GM18502 (cell line): ENCODE data around the gene CWH43.
"Not testable (repeated sequence)": the region's sequence is repeated elsewhere in the genome, so short reads cannot be mapped to it uniquely, and the experiment has no call there.

Experiments
- ATAC-seq: cut with Tn5 transposase; IDR thresholded peaks from one replicate; pipeline ENCODE4 v1.9.1; 2021; ENCODE audit warnings: mild to moderate bottlenecking; ENCODE audit not compliant: unreplicated experiment, poor library complexity

The CWH43 gene

DNA sequence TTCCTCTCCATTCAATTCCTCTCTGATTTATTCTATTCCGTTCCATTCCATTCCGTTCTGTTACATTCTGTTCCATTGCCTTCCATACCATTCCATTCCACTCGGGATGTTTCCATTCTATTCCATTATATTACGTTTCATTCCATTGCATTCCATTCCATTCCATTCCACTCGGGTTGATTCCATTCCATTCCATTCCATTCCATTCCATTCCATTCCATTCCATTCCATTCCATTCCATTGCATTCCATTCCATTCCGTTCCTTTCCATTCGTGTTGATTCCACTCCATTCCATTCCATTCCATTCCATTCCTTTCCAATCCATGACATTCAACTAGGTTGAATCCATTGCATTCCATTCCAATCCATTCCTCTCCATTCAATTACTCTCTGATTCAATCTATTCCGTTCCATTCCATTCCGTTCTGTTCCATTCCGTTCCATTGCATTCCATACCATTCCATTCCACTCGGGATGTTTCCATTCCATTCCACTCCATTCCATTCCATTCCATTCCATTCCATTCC is 106.6 kb downstream of the CWH43 start:
- peak; percentile 63 for ATAC-seq

DNA sequence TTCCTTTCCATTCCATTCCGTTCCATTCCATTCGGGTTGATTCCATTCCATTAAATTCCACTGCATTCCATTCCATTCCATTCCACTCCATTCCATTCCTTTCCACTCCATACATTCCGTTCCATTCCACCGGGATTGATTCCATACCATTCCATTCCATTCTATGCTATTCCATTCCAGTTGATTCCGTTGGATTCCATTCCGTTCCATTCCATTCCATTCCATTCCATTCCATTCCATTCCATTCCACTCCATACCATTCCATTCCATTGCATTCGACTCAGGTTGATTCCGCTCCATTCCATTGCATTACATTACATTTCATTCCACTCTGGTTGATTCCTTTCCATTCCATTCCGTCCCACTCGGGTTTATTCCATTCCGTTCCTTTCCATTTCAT is 110.1 kb downstream of the CWH43 start:
- ATAC-seq: not testable (repeated sequence)

DNA sequence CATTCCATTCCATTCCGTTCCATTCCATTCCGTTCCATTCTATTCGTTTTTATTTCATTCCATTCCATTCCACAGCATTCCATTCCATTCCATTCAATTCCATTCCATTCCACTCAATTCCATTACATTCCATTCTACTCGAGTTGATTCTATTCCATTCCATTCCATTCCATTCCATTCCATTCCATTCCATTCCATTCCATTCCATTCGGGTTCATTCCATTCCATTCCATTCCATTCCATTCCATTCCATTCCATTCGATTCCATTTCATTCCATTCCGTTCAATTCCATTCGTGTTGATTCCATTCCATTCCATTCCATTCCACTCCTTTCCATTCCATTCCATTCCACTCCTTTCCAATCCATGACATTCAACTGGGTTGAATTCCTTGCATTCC is 110.6 kb downstream of the CWH43 start:
- peak; percentile 42 for ATAC-seq

DNA sequence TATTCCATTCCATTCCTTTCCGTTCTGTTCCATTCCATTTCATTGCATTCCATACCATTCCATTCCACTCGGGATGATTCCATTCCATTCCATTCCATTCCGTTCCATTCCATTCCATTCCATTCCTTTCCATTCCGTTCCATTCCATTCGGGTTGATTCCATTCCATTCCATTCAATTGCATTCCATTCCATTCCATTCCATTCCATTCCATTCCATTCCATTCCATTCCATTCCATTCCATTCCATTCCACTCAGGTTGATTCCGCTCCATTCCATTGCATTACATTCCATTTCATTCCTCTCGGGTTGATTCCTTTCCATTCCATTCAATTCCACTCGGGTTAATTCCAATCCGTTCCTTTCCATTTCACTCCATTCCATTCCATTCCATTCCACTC is 111.0 kb downstream of the CWH43 start:
- peak; percentile 31 for ATAC-seq

DNA sequence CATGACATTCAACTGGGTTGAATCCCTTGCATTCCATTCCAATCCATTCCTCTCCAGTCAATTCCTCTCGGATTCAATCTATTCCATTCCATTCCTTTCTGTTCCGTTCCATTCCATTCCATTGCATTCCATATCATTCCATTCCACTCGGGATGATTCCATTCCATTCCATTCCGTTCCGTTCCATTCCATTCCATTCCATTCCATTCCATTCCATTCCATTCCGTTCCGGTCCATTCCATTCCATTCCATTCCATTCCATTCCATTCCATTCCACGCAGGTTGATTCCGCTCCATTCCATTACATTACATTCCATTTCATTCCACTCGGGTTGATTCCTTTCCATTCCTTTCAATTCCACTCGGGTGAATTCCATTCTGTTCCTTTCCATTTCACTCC is 111.4 kb downstream of the CWH43 start:
- ATAC-seq: not testable (repeated sequence)

- ATAC-seq: peak; percentile 18
These were observed 112.1 kb downstream of the CWH43 start for GRCh38 chr4:49098034-49098759.

DNA sequence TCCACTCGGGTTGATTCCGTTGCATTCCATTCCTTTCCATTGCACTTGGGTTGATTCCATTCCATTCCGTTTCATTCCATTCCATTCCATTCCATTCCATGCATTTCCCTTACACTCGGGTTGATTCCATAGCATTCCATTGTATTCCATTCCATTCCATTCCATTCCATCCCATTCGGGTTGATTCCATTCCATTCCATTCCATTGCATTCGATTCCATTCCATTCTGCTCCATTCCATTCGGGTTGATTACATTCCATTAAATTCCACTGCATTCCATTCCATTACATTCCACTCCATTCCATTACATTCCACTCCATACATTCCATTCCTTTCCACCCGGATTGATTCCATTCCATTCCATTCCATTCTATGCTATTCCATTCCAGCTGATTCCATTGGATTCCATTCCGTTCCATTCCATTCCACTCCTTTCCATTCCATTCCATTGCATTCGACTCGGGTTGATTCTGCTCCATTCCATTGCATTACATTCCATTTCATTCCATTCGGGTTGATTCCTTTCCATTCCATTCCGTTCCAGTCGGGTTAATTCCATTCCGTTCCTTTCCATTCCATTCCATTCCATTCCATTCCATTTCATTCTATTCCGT is 113.9 kb downstream of the CWH43 start:
- ATAC-seq: not testable (repeated sequence)

DNA sequence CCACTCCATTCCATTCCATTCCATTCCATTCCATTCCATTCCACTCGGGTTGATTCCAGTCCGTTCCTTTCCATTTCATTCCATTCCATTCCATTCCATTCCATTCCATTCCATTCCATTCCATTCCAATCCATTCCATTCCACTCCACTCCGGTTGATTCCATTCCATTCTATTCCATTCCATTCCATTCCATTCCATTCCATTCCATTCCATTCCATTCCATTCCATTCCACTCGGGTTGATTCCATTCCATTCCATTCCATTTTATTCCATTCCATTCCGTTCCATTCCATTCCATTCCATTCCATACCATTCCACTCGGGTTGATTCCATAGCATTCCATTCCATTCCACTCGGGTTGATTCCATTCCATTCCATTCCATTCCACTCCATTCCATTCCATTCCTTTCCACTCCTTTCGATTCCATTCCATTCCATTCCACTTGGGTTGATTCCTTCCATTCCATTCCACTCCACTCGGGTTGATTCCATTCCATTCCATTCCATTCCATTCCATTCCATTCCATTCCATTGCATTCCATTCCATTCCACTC is 116.3 kb downstream of the CWH43 start:
- peak; percentile 39 for ATAC-seq

DNA sequence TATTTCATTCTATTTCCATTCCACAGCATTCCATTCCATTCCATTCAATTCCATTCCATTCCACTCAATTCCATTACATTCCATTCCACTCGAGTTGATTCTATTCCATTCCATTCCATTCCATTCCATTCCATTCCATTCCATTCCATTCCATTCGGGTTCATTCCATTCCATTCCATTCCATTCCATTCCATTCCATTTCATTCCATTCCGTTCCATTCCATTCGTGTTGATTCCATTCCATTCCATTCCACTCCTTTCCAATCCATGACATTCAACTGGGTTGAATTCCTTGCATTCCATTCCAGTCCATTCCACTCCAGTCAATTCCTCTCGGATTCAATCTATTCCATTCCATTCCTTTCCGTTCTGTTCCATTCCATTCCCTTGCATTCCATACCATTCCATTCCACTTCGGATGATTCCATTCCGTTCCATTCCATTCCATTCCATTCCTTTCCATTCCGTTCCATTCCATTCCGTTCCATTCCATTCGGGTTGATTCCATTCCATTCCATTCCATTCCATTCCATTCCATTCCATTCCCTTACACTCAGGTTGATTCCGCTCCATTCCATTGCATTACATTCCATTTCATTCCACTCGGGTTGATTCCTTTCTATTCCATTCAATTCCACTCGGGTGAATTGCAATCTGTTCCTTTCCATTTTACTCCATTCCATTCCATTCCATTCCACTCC is 117.5 kb downstream of the CWH43 start:
- peak; percentile 26 for ATAC-seq

DNA sequence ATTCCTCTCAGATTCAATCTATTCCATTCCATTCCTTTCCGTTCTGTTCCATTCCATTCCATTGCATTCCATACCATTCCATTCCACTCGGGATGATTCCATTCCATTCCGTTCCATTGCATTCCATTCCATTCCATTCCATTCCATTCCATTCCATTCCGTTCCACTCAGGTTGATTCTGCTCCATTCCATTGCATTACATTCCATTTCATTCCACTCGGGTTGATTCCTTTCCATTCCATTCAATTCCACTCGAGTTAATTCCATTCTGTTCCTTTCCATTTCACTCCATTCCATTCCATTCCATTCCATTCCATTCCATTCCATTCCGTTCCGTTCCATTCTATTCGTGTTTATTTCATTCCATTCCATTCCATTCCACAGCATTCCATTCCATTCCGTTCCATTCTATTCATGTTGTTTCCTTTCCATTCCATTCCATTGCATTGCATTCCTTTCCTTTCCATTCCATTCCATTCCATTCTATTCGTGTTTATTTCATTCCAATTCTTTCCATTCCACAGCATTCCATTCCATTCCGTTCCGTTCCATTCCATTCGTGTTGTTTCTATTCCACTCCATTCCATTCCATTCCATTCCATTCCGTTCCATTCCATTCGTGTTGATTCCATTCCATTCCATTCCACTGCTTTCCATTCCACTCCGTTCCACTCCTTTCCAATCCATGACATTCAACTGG is 118.3 kb downstream of the CWH43 start:
- not testable (repeated sequence) for ATAC-seq

- ATAC-seq: not testable (repeated sequence)
These were observed 119.3 kb downstream of the CWH43 start for GRCh38 chr4:49105248-49105904.

DNA sequence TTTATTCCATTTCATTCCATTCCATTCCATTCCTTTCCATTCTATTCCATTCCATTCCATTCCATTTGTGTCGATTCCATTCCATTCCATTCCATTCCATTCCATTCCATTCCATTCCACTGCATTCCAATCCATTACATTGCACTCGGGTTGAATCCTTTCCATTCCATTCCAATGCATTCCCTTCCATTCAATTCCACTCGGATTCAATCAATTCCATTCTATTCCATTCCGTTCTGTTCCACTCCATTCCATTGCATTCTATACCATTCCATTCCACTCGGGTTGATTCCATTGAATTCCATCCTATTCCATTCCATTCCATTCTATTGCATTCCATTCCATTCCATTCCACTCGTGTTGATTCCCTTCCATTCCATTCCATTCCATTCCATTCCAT is 121.2 kb downstream of the CWH43 start:
- not testable (repeated sequence) for ATAC-seq

DNA sequence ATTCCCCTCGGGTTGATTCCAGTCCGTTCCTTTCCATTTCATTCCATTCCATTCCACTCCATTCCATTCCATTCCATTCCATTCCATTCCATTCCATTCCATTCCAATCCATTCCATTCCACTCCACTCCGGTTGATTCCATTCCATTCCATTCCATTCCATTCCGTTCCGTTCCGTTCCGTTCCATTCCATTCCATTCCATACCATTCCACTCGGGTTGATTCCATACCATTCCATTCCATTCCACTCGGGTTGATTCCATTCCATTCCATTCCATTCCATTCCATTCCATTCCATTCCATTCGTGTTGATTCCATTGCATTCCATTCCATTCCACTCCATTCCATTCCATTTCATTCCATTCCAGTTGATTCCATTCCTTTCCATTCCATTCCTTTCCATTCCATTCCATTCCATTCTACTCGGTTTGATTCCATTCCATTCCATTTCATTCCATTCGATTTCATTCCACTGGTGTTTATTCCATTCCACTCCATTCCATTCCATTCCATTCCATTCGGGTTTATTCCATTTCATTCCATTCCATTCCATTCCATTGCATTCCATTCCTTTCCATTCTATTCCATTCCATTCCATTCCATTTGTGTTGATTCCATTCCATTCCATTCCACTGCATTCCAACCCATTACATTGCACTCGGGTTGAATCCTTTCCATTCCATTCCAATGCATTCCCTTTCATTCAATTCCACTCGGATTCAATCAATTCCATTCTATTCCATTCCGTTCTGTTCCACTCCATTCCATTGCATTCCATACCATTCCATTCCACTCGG is 122.3 kb downstream of the CWH43 start:
- ATAC-seq: peak; percentile 45

DNA sequence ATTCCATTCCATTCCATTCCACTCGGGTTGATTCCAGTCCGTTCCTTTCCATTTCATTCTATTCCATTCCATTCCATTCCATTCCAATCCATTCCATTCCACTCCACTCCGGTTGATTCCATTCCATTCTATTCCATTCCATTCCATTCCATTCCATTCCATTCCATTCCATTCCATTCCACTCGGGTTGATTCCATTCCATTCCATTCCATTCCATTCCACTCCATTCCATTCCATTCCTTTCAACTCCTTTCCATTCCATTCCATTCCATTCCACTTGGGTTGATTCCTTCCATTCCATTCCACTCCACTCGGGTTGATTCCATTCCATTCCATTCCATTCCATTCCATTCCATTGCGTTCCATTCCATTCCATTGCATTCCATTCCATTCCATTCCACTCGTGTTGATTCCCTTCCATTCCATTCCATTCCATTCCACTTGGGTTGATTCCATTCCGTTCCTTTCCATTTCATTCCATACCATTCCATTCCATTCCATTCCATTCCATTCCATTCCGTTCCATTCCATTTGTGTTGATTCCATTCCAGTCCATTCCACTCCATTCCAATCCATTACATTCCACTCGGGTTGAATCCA is 123.6 kb downstream of the CWH43 start:
- ATAC-seq: peak; percentile 49

DNA sequence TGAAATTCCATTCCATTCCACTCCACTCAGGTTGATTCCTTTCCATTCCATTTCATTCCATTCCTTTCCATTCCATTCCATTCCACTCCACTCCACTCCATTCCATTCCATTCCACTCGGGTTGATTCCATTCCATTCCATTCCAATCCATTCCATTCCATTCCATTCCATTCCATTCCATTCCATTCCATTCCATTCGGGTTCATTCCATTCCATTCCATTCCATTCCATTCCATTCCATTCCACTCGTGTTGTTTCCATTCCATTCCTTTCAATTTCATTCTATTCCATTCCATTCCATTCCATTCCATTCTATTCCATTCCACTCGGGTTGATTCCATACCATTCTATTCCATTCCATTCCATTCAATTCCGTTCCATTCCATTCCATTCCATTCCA is 124.5 kb downstream of the CWH43 start:
- ATAC-seq: peak; percentile 59
